Body of pancreas (tissue), 4 donors: ENCODE data around the gene FAM83C.

Source experiments
- POLR2A ChIP-seq, 3 donors: fragments of 450-650 bp; IDR thresholded peaks; one replicate each; pipeline ENCODE4 v1.6.1; 2016; ENCODE audit warnings: antibody characterized with exemption in 3 of 3, mild to moderate bottlenecking in 2 of 3
- TF ChIP-seq, protein P1 (sequence below), 7 experiments: fragments of 450-650 bp in 4 of 7; fragments of 200-600 bp in 3 of 7; sonication (generic) in 3 of 7; IDR thresholded peaks; one replicate each; pipeline ENCODE4 v1.5.1; 2016 to 2019; ENCODE audit warnings: antibody characterized with exemption in 7 of 7

DNA sequence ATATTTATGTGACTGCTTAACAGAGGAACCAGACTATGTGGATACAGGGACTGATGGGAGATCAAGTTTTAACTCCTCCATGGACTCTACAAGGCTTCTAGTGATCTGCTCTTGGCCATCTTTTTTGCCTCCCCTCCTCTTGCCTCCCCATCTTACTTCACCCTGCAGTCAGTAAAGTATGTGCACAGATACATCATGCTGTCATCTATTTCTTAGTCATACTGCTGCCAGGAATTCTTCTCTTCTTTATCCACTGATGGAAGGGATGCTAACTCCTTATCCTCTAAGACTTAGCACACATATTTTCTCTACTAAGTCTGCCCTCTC lies 27.6 kb upstream of the FAM83C start:
- TF ChIP-seq, protein P1, sequence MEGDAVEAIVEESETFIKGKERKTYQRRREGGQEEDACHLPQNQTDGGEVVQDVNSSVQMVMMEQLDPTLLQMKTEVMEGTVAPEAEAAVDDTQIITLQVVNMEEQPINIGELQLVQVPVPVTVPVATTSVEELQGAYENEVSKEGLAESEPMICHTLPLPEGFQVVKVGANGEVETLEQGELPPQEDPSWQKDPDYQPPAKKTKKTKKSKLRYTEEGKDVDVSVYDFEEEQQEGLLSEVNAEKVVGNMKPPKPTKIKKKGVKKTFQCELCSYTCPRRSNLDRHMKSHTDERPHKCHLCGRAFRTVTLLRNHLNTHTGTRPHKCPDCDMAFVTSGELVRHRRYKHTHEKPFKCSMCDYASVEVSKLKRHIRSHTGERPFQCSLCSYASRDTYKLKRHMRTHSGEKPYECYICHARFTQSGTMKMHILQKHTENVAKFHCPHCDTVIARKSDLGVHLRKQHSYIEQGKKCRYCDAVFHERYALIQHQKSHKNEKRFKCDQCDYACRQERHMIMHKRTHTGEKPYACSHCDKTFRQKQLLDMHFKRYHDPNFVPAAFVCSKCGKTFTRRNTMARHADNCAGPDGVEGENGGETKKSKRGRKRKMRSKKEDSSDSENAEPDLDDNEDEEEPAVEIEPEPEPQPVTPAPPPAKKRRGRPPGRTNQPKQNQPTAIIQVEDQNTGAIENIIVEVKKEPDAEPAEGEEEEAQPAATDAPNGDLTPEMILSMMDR (IDR thresholded peaks at IDR 0.05): no peak
- no peak for TF ChIP-seq POLR2A (IDR thresholded peaks at IDR 0.05)
